Measurements from ENCODE around the gene CASP2.

The CASP2 gene

GRCh38 chr7:143343596-143343995 lies 55.4 kb downstream of the CASP2 start:
- no peak for DNase-seq

- peak; percentile 48 for DNase-seq
Measured at GRCh38 chr7:143345428-143345900, 57.3 kb downstream of the CASP2 start.

- no peak for DNase-seq
Measured at GRCh38 chr7:143346018-143346417, 57.9 kb downstream of the CASP2 start.

GRCh38 chr7:143347950-143348349 lies 59.8 kb downstream of the CASP2 start:
- no peak for DNase-seq

GRCh38 chr7:143351060-143351459 lies 62.9 kb downstream of the CASP2 start:
- no peak for DNase-seq

GRCh38 chr7:143351574-143351973 lies 63.4 kb downstream of the CASP2 start:
- DNase-seq, result no peak

- no peak for DNase-seq
Measured at GRCh38 chr7:143352531-143353002, 64.4 kb downstream of the CASP2 start.

GRCh38 chr7:143354376-143354775 lies 66.2 kb downstream of the CASP2 start:
- no peak for DNase-seq

GRCh38 chr7:143354965-143355364 lies 66.8 kb downstream of the CASP2 start:
- no peak for DNase-seq

GRCh38 chr7:143355450-143356385 lies 67.6 kb downstream of the CASP2 start:
- no peak for DNase-seq

GRCh38 chr7:143356414-143357050 lies 68.4 kb downstream of the CASP2 start:
- DNase-seq, result no peak

Data from central memory CD4-positive, alpha-beta T cell (primary cell).